GM12801 (cell line): ENCODE data around the gene UNCX.

Source experiments
- TF ChIP-seq, protein P1 (sequence below): IDR thresholded peaks from one replicate; pipeline ENCODE4 v1.5.1; 2011; ENCODE audit warnings: control low read depth; ENCODE audit not compliant: insufficient read length; ENCODE audit errors: extremely low read depth

Gene UNCX

DNA sequence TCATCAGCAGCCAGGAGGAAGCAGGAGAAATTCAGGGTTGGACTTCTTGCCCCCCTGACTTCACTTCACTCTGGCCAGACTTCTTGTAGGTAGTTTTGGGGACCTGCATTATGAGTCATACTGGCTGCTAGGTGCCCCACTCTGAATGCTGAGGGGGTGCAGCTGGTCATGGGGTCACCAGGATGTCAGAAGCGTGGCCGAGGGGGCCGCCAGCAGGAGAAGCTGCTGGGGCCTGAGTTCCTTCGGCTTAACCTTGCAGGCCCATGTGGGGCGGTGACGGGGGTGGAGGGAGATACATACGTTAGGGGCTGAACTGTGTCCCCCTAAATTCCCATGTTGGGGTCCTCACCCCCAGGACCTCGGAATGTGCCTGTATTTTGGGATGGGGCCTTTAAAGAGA lies 18.2 kb downstream of the UNCX start:
- TF ChIP-seq, protein P1, sequence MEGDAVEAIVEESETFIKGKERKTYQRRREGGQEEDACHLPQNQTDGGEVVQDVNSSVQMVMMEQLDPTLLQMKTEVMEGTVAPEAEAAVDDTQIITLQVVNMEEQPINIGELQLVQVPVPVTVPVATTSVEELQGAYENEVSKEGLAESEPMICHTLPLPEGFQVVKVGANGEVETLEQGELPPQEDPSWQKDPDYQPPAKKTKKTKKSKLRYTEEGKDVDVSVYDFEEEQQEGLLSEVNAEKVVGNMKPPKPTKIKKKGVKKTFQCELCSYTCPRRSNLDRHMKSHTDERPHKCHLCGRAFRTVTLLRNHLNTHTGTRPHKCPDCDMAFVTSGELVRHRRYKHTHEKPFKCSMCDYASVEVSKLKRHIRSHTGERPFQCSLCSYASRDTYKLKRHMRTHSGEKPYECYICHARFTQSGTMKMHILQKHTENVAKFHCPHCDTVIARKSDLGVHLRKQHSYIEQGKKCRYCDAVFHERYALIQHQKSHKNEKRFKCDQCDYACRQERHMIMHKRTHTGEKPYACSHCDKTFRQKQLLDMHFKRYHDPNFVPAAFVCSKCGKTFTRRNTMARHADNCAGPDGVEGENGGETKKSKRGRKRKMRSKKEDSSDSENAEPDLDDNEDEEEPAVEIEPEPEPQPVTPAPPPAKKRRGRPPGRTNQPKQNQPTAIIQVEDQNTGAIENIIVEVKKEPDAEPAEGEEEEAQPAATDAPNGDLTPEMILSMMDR, result no peak

DNA sequence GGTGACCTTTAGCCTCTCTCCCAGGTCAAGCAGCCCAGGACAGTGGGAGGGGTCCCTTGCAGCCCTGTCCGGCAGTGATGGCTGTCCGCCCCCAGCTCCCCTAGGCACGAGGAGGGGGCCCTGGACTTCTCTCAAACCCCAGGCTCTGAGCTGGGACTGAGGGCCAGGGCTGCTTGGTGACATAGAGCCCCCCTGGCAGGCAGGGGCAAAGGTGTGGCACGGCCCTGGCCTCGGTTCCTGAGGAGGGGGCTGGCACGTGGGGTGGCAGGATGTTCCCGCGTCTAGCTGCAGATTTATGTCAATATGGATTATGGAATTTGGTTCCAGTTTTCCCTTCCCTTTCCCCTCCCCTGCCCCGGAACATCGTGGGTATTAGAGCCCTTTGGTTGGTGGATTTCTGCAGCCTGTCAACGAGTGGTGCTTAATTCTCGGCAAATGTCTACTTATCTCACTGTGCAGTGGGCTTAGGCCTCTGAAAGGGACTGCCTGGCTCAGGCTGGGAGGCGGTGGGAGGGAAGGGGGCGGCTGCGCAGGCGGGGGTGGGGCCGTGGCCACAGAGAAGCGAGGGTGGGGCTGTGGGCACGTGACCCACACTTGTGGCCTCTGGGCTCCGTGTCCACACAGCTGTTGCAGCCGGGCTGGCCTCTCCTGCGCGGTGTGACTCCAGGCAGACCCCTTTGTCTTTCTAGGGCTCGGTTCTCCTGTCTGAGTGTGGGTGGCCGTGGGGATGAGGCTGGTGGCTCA lies 19.3 kb downstream of the UNCX start:
- TF ChIP-seq, protein P1, result no peak

DNA sequence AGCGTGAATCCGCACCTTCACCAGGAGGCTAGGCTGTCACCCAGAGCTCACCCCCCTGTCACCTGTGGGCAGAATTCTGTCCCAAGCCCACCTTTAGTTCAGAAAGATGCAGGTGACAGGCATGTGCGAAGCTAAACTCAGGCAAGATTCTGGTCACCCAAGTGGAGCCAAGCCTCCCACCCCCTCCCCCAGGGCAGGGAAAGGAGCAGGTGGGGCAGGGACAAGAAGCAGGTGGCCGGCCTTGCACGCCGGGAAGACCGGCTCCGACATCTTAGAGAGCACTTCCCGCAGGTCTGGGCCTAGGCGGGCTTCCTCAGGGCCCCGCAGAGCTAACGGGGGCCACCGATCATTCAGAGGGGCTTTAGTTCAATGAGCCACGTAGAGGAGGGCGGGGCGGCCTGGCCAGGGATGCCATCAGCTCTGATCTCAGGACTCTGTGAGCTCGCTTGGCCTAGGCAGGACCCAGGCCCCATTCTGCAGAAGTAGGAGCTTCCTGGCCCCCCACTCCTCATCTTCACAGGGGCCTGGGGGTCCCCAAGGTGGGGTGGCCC lies 19.9 kb downstream of the UNCX start:
- TF ChIP-seq, protein P1, result no peak

DNA sequence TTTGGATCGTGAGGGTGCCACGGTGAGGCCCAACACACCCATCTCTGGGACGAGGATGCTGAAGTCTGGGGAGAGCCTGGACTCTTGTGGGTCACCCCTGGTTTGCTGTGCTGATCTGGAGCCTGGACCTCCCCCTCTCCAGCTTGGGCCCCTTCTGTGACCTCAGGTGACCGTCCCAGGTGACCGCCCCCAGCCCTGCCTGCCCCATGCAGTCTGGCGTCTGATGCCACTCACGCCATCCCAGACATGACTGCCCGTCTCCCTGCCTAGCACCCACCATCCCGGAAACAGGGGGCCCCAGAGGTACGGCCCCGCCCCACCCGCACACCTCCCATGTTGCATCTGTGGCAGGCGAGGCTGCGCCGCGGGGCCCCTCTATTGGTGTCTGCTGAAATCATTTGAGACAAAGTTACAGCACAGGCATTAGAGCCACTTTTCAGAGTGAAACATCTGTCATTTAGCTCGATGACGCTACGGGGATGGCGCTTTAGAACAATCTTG lies 21.1 kb downstream of the UNCX start:
- TF ChIP-seq, protein P1, result no peak

DNA sequence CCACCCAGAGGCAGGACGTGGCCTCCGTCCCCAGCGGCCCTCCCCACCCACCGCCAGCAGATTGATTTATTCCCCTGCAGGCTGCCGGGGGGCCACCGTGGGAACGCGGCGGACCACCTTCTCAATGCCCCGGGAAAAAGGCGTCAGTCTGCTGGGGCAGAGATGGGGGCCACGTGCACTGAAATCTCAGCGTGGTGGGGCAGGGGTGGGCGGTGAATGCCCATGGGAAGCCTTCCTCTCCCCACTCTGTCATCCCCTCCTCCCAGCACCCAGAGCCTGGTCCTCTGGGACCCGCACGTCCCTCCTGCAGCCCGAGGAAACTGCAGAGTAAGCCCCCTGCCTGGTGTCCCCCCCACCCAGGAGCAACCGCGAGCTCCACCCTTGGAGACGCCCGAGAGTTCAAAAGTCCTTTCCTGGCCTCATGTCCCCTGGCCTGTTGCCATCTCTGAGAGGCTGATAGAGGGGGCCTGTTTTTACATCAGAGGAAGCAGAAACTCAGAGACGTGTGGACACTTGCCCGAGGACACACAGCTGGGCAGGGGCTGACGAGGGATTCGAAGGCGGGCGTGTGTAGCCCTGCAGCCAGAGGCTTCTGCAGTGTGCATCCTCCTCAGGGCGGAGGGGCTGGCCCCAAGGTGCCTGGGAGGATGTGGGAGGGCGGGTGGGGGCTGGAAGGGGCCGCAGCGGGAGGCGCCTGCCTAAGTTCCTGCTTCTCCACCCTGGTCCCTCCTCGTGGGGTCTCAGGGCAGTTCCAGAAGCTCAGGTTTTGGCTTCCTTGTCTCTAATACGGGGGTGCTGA lies 21.8 kb downstream of the UNCX start:
- TF ChIP-seq, protein P1, result no peak

DNA sequence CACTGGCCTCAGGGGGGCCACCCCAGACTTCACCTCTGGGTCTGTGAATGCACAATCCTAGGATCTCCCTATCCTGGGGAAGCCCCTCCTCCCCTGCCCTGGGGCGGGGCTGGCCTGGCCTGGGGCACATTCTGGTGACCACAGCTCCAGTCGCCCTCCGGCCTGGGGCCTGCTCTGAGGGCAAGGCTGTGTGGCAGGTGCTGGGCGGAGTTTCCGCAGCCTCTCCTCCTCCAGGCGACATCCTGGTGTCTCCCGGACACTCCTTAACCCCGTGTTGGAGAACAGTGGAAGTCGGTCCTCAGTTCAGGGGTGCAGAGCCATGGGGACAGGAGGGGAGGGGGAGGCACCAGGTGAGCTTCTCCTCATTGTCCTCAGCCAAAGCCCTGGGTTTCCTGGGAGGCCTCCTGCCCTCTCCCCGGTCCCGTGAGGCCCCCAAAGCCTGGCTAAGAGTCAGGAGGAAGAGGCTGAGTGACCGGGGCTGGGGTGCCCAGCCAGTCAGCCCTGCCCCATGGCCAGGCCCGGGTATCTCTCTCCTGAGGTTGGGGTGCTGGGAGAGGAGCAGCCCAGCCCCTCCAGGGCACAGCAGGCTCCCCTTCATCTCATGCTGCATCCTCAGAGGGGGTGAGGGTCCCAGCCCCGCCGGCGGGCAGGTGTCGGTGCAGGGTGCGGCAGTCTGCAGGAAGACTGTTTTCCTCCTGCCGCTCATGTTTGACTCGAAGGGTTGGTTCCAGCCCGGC lies 22.6 kb downstream of the UNCX start:
- TF ChIP-seq, protein P1, result no peak

DNA sequence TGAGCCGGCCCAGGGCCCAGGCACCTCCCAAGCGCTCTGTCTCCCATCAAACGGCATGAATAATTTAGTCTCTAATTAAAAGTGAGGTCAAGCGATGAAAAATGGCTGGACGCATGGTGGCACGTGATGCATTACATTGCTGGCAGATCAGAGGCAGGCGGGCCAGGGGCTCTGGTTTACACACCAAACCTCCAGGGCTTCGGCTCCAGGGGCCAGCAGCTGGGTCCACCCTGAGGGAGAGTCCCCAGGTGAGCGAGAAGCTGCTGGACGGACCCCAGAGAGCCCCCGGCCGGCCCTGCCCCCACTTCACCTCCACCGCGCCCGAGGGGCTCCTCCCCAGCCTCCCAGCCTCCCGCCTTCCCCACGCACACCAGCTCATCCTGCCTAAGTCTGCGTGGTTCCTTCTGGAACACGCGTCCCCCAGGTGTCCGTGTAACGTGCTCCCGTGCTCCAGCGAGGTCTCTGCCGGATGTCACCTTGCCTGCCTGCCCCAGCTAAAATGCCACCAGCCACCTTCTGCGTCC lies 23.2 kb downstream of the UNCX start:
- TF ChIP-seq, protein P1, result no peak
